Measurements from ENCODE around the gene MDM2.
A peak's percentile ranks its signal among the peaks of the same experiment; 100 is the strongest.
"Not testable (repeated sequence)": the region's sequence is repeated elsewhere in the genome, so short reads cannot be mapped to it uniquely, and the experiment has no call there.

Gene MDM2

DNA sequence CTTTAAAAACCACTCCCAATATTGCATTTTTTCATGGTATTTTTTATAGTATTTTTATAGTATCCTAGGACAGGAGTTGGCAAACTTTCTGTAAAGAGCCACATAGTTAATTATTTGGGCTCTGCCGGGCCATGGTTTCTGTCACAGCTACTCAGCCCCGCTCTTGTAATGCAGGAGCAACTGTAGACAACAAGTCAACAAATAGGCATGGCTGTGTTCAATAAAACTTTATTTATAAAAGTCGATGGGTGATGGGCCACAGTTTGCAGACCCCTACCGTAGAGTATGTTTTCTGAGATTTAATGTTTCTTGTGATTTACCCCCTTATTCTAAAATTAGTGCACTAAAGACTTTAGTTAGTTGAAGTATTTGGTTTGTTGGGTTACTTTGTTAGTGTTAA, 25.5 kb downstream of the MDM2 start:
- no peak for DNase-seq (ENCODE audit: insufficient read length, low spot score)
- FAIRE-seq: no peak
- TF ChIP-seq POLR2A (IDR thresholded peaks at IDR 0.05; ENCODE audit: low read depth, low read length): no peak

- DNase-seq (ENCODE audit: insufficient read length, low spot score): no peak
- TF ChIP-seq POLR2A (IDR thresholded peaks at IDR 0.05; ENCODE audit: low read depth, low read length): no peak
- FAIRE-seq: no peak
These were observed 27.4 kb downstream of the MDM2 start for GRCh38 chr12:68835333-68835908.

DNA sequence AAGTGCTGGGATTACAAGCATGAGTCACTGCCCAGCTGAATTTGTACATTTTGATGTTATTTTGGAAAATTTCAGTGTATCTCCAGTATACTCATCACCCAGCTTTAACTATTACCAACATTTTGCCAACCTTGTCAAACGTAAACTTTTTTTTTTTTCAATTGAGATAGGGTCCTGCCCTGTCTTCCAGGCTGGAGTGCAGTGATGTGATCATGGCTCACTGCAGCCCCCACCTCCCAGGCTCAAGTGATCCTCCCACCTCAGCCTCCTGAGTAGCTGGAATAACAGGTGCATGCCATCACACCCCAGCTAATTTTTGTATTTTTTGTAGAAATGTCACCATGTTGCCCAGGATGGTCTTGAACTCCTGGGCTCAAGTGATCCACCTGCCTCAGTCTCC, 29.2 kb downstream of the MDM2 start:
- DNase-seq (ENCODE audit: insufficient read length, low spot score) (no peak), FAIRE-seq (no peak)
- no peak for TF ChIP-seq POLR2A (IDR thresholded peaks at IDR 0.05; ENCODE audit: low read depth, low read length)

- TF ChIP-seq POLR2A (IDR thresholded peaks at IDR 0.05; ENCODE audit: low read depth, low read length): no peak
- FAIRE-seq (peak; percentile 23), DNase-seq (ENCODE audit: insufficient read length, low spot score) (no peak)
These were observed 30.3 kb downstream of the MDM2 start for GRCh38 chr12:68838046-68838886.

DNA sequence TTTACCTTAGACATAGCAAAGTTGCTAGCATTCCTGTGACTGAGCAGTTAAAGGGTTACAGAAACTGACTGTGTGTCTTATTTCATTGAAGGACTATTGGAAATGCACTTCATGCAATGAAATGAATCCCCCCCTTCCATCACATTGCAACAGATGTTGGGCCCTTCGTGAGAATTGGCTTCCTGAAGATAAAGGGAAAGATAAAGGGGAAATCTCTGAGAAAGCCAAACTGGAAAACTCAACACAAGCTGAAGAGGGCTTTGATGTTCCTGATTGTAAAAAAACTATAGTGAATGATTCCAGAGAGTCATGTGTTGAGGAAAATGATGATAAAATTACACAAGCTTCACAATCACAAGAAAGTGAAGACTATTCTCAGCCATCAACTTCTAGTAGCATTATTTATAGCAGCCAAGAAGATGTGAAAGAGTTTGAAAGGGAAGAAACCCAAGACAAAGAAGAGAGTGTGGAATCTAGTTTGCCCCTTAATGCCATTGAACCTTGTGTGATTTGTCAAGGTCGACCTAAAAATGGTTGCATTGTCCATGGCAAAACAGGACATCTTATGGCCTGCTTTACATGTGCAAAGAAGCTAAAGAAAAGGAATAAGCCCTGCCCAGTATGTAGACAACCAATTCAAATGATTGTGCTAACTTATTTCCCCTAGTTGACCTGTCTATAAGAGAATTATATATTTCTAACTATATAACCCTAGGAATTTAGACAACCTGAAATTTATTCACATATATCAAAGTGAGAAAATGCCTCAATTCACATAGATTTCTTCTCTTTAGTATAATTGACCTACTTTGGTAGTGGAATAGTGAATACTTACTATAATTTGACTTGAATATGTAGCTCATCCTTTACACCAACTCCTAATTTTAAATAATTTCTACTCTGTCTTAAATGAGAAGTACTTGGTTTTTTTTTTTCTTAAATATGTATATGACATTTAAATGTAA, 31.5 kb downstream of the MDM2 start:
- FAIRE-seq (peak; percentile 15), DNase-seq (ENCODE audit: insufficient read length, low spot score) (no peak)
- TF ChIP-seq POLR2A (IDR thresholded peaks at IDR 0.05; ENCODE audit: low read depth, low read length): no peak

DNA sequence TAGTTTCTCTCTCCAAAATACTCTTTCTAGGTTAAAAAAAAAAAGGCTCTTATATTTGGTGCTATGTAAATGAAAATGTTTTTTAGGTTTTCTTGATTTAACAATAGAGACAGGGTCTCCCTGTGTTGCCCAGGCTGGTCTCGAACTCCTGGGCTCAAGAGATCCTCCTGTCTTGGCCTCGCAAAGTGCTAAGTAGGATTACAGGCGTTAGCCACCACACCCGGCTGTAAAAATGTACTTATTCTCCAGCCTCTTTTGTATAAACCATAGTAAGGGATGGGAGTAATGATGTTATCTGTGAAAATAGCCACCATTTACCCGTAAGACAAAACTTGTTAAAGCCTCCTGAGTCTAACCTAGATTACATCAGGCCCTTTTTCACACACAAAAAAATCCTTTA, 33.2 kb downstream of the MDM2 start:
- FAIRE-seq: peak; percentile 30
- DNase-seq (ENCODE audit: insufficient read length, low spot score): not testable (repeated sequence)

DNA sequence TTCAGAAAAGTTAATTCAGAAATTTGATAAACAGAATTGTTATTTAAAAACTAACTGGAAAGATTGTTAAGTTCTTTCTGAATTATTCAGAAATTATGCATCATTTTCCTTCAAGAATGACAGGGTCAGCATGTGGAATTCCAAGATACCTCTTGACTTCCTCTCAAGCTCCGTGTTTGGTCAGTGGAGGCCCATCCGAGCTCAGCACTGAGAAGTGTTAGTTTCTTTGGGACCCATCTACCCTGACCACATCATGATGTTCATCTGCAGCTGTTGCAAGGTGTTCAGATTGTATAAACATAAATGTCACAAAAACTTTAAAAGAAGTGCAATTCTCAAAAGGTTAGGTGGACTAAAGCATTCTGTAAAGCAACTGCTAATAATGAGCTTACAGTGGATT, 33.7 kb downstream of the MDM2 start:
- TF ChIP-seq POLR2A (IDR thresholded peaks at IDR 0.05; ENCODE audit: low read depth, low read length): no peak
- DNase-seq (ENCODE audit: insufficient read length, low spot score) (no peak), FAIRE-seq (peak; percentile 43)

DNA sequence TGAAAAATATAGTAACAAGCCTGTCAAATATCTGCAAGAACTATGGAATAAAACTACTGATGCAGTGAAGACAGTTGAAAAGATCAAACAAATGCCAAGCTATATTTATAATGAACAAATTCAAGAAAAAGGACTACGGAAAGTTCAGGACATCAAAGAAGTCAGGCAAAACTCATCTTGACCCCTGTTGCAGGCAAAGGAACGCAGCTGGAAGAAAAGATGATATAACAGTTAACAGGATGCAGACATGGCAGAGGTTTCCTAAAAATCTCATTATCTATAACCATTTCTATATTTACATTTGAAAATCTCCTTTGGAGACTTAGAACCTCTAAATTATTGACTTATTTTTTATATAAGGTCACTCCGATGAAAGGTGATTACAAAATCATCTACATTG, 34.1 kb downstream of the MDM2 start:
- no peak for DNase-seq (ENCODE audit: insufficient read length, low spot score)
- no peak for FAIRE-seq
- TF ChIP-seq POLR2A (IDR thresholded peaks at IDR 0.05; ENCODE audit: low read depth, low read length): no peak

GRCh38 chr12:68842784-68843567, 35.0 kb downstream of the MDM2 start:
- DNase-seq (ENCODE audit: insufficient read length, low spot score) (no peak), FAIRE-seq (no peak)
- no peak for TF ChIP-seq POLR2A (IDR thresholded peaks at IDR 0.05; ENCODE audit: low read depth, low read length)

- TF ChIP-seq POLR2A (IDR thresholded peaks at IDR 0.05; ENCODE audit: low read depth, low read length): no peak
- no peak for DNase-seq (ENCODE audit: insufficient read length, low spot score)
- FAIRE-seq: no peak
These were observed 36.4 kb downstream of the MDM2 start for GRCh38 chr12:68844318-68844745.

DNA sequence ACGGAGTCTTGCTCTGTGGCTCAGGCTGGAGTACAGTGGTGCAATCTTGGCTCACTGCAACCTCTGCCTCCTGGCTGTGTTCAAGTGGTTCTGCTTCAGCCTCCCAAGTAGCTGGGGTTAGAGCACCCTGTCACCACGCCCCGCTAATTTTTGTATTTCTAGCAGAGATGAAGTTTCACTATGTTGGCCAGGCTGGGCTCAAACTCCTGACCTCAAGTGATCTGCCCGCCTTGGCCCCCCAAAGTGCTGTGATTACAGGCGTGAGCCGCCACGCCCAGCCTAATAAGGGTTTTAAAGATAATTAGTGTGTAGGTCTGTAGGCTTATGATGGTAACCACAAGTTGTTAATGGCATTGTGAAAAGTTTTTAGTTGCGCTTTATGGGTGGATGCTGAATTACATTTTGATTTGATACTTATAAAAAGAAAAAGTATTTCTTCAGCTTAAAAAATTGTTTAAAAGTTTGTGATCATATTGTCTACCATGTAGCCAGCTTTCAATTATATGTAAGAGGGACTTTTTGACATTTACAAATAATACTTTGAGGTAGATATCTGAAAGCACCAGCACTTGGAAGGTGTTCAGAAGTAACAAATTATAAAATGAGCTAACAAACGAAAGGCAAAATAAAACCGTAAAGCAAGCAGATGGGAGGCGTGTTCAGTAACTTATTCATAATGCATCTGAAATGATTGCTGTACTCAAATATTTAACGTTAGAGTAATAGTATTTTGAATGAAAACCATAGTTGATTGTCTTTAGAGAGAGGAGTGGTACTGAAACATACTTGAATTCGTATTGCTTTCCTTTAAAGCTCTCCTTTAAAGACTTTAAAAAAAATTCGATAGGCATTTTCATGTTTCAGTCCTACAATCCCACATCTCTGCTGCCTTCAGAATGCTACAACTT, 37.1 kb downstream of the MDM2 start:
- TF ChIP-seq POLR2A (IDR thresholded peaks at IDR 0.05; ENCODE audit: low read depth, low read length): no peak
- DNase-seq (ENCODE audit: insufficient read length, low spot score): no peak
- no peak for FAIRE-seq

- no peak for TF ChIP-seq POLR2A (IDR thresholded peaks at IDR 0.05; ENCODE audit: low read depth, low read length)
- DNase-seq (ENCODE audit: insufficient read length, low spot score) (no peak), FAIRE-seq (no peak)
These were observed 38.8 kb downstream of the MDM2 start for GRCh38 chr12:68846811-68847210.
